DND-41 (cell line): Measurements from ENCODE around the gene GSTM5.

Experiments
- ATAC-seq: fragments of 200-7000 bp; cut with Tn5 transposase; 3 replicates; pipeline ENCODE4 v1.9.1; 2021; ENCODE audit warnings: low read depth; ENCODE audit not compliant: insufficient read depth
- DNase-seq: peaks from one replicate; pipeline ENCODE4 v3.0.0-alpha.2; 2020
- H2AFZ ChIP-seq: 2 replicates; pipeline ENCODE4 v1.6.0; 2012; ENCODE audit warnings: low read depth, low read length
- H3K27ac ChIP-seq: 2 replicates; pipeline ENCODE4 v1.5.1; 2012; ENCODE audit warnings: low read length, inconsistent platforms
- H3K27me3 ChIP-seq: fragments of 200-600 bp; sonication (generic); 2 replicates; pipeline ENCODE4 v1.6.0; 2012; ENCODE audit warnings: low read length, mild to moderate bottlenecking, inconsistent platforms; ENCODE audit not compliant: insufficient read depth, poor library complexity
- H3K36me3 ChIP-seq: 2 replicates; pipeline ENCODE4 v1.5.1; 2012; ENCODE audit warnings: low read length, inconsistent platforms; ENCODE audit not compliant: insufficient read depth
- H3K4me1 ChIP-seq: 2 replicates; pipeline ENCODE4 v1.5.1; 2012; ENCODE audit warnings: mild to moderate bottlenecking, low read length; ENCODE audit not compliant: insufficient read depth
- H3K4me2 ChIP-seq: 2 replicates; pipeline ENCODE4 v1.6.0; 2012; ENCODE audit warnings: mild to moderate bottlenecking, moderate library complexity, low read length, inconsistent platforms; ENCODE audit not compliant: insufficient read depth
- H3K4me3 ChIP-seq, 2 experiments: fragments of 200-600 bp in 1 of 2; shearing (Covaris generic) in 1 of 2; 2 replicates each; pipeline ENCODE4 v1.5.1; 2012 to 2016; ENCODE audit warnings: inconsistent platforms in 2 of 2, low read length in 2 of 2, mild to moderate bottlenecking in 2 of 2, low read depth in 1 of 2, moderate library complexity in 1 of 2
- H3K79me2 ChIP-seq: 2 replicates; pipeline ENCODE4 v1.6.0; 2012; ENCODE audit warnings: low read length, inconsistent platforms; ENCODE audit not compliant: insufficient read depth
- H3K9ac ChIP-seq: 2 replicates; pipeline ENCODE4 v1.6.0; 2012; ENCODE audit warnings: low read depth, mild to moderate bottlenecking, inconsistent platforms, low read length, moderate library complexity
- H3K9me3 ChIP-seq: 2 replicates; pipeline ENCODE4 v1.5.1; 2012; ENCODE audit warnings: low read length, moderate library complexity, mild to moderate bottlenecking, inconsistent platforms; ENCODE audit not compliant: insufficient read depth, severe bottlenecking
- H4K20me1 ChIP-seq: 2 replicates; pipeline ENCODE4 v1.6.0; 2012; ENCODE audit warnings: low read length; ENCODE audit not compliant: insufficient read depth
- CTCF ChIP-seq: IDR thresholded peaks from 2 replicates; pipeline ENCODE4 v1.5.1; 2012; ENCODE audit warnings: borderline replicate concordance, low read length, moderate library complexity, mild to moderate bottlenecking; ENCODE audit not compliant: poor library complexity, severe bottlenecking; ENCODE audit errors: extremely low read depth
- EZH2 ChIP-seq: IDR thresholded peaks from 3 replicates; pipeline ENCODE4 v1.6.1; 2012; ENCODE audit warnings: borderline replicate concordance, low read depth, mild to moderate bottlenecking, moderate library complexity, low read length, inconsistent platforms; ENCODE audit not compliant: severe bottlenecking

GSTM5 gene

GRCh38 chr1:109728870-109729269 is 16.8 kb downstream of the GSTM5 start:
- Histone ChIP-seq H3K79me2 (no peaks in the 10 kb centered on the region), H3K4me2 (no peak overlapping the region), H3K36me3 (no peaks in the 10 kb centered on the region), H3K9me3 (no peaks in the 10 kb centered on the region), H3K27me3 (peaks cover 23% of the 10 kb centered on the region), H3K4me1 (no peaks in the 10 kb centered on the region), H4K20me1 (no peaks in the 10 kb centered on the region), H3K4me3 (no peak overlapping the region), H2AFZ (no peak overlapping the region), H3K9ac (no peak overlapping the region), H3K27ac (no peak overlapping the region)
- DNase-seq = no peak
- TF ChIP-seq CTCF = no peak
- no peak for ATAC-seq

GRCh38 chr1:109730666-109731065 is 18.6 kb downstream of the GSTM5 start:
- Histone ChIP-seq H3K27ac (no peak overlapping the region), H4K20me1 (no peaks in the 10 kb centered on the region), H3K79me2 (no peaks in the 10 kb centered on the region), H3K4me1 (no peaks in the 10 kb centered on the region), H3K9ac (no peak overlapping the region), H3K4me3 (no peak overlapping the region), H3K4me2 (no peak overlapping the region), H3K9me3 (no peaks in the 10 kb centered on the region), H2AFZ (no peak overlapping the region), H3K36me3 (no peaks in the 10 kb centered on the region), H3K27me3 (peaks cover 19% of the 10 kb centered on the region)
- TF ChIP-seq CTCF (no peak), EZH2 (no peak)
- DNase-seq (no peak), ATAC-seq (no peak)

GRCh38 chr1:109732390-109732881 is 20.4 kb downstream of the GSTM5 start:
- Histone ChIP-seq H3K4me2 (no peak overlapping the region), H3K27me3 (peaks cover 13% of the 10 kb centered on the region), H3K27ac (no peak overlapping the region), H3K9me3 (no peaks in the 10 kb centered on the region), H3K4me3 (no peak overlapping the region), H3K36me3 (no peaks in the 10 kb centered on the region), H4K20me1 (no peaks in the 10 kb centered on the region), H3K4me1 (no peaks in the 10 kb centered on the region), H3K9ac (no peak overlapping the region), H3K79me2 (no peaks in the 10 kb centered on the region), H2AFZ (no peak overlapping the region)
- TF ChIP-seq EZH2 = no peak
- no peak for TF ChIP-seq CTCF
- ATAC-seq (no peak), DNase-seq (no peak)
